DND-41 (cell line): ENCODE measurements around the gene ADRM1.

Source experiments
- EZH2 ChIP-seq: IDR thresholded peaks from 3 replicates; pipeline ENCODE4 v1.6.1; 2012; ENCODE audit warnings: borderline replicate concordance, low read depth, mild to moderate bottlenecking, moderate library complexity, low read length, inconsistent platforms; ENCODE audit not compliant: severe bottlenecking
- TF ChIP-seq, protein P1 (sequence below): IDR thresholded peaks from 2 replicates; pipeline ENCODE4 v1.5.1; 2012; ENCODE audit warnings: borderline replicate concordance, low read length, moderate library complexity, mild to moderate bottlenecking; ENCODE audit not compliant: poor library complexity, severe bottlenecking; ENCODE audit errors: extremely low read depth

- TF ChIP-seq, protein P1, sequence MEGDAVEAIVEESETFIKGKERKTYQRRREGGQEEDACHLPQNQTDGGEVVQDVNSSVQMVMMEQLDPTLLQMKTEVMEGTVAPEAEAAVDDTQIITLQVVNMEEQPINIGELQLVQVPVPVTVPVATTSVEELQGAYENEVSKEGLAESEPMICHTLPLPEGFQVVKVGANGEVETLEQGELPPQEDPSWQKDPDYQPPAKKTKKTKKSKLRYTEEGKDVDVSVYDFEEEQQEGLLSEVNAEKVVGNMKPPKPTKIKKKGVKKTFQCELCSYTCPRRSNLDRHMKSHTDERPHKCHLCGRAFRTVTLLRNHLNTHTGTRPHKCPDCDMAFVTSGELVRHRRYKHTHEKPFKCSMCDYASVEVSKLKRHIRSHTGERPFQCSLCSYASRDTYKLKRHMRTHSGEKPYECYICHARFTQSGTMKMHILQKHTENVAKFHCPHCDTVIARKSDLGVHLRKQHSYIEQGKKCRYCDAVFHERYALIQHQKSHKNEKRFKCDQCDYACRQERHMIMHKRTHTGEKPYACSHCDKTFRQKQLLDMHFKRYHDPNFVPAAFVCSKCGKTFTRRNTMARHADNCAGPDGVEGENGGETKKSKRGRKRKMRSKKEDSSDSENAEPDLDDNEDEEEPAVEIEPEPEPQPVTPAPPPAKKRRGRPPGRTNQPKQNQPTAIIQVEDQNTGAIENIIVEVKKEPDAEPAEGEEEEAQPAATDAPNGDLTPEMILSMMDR: no peak
- TF ChIP-seq EZH2: no peak
Measured at GRCh38 chr20:62326959-62327725, 24.3 kb downstream of the ADRM1 start.
